DND-41 (cell line): Measurements from ENCODE around the gene FAN1.

Experiments used
- CTCF ChIP-seq: IDR thresholded peaks from 2 replicates; pipeline ENCODE4 v1.5.1; 2012; ENCODE audit warnings: borderline replicate concordance, low read length, moderate library complexity, mild to moderate bottlenecking; ENCODE audit not compliant: poor library complexity, severe bottlenecking; ENCODE audit errors: extremely low read depth
- EZH2 ChIP-seq: IDR thresholded peaks from 3 replicates; pipeline ENCODE4 v1.6.1; 2012; ENCODE audit warnings: borderline replicate concordance, low read depth, mild to moderate bottlenecking, moderate library complexity, low read length, inconsistent platforms; ENCODE audit not compliant: severe bottlenecking

GRCh38 chr15:30992249-30992864 is 88.6 kb downstream of the FAN1 start:
- TF ChIP-seq CTCF (peak; percentile 3), EZH2 (no peak)
